GM12865 (cell line): ENCODE results near the gene NCAPG2.

Experiments
- DNase-seq: peaks from one replicate; pipeline ENCODE4 v3.0.0; 2010; ENCODE audit warnings: low read depth
- H3K4me3 ChIP-seq: 2 replicates; pipeline ENCODE4 v1.5.1; 2011; ENCODE audit warnings: mild to moderate bottlenecking, low read depth, low read length, control low read depth
- CTCF ChIP-seq: IDR thresholded peaks from 2 replicates; pipeline ENCODE4 v1.5.1; 2011; ENCODE audit warnings: low read length, control low read depth, low read depth, inconsistent platforms; ENCODE audit not compliant: insufficient read depth; ENCODE audit errors: missing control alignments

The NCAPG2 gene

GRCh38 chr7:158728911-158729645 is 24.5 kb upstream of the NCAPG2 start:
- no peak for TF ChIP-seq CTCF
- H3K4me3 ChIP-seq = no peak overlapping the region
- no peak for DNase-seq

GRCh38 chr7:158727690-158728089 is 23.1 kb upstream of the NCAPG2 start:
- TF ChIP-seq CTCF = no peak
- no peak overlapping the region for H3K4me3 ChIP-seq
- no peak for DNase-seq

GRCh38 chr7:158726277-158726807 is 21.7 kb upstream of the NCAPG2 start:
- H3K4me3 ChIP-seq = no peak overlapping the region
- no peak for TF ChIP-seq CTCF
- DNase-seq = no peak

- no peak for TF ChIP-seq CTCF
- H3K4me3 ChIP-seq = no peak overlapping the region
- no peak for DNase-seq
Measured at GRCh38 chr7:158725506-158725800, 20.8 kb upstream of the NCAPG2 start.

- TF ChIP-seq CTCF = no peak
- DNase-seq = no peak
- H3K4me3 ChIP-seq = no peak overlapping the region
Measured at GRCh38 chr7:158724658-158725505, 20.3 kb upstream of the NCAPG2 start.

- no peak overlapping the region for H3K4me3 ChIP-seq
- DNase-seq = no peak
- no peak for TF ChIP-seq CTCF
Measured at GRCh38 chr7:158723714-158724385, 19.2 kb upstream of the NCAPG2 start.
